ENCODE measurements around the gene CD200.

The CD200 gene

DNA sequence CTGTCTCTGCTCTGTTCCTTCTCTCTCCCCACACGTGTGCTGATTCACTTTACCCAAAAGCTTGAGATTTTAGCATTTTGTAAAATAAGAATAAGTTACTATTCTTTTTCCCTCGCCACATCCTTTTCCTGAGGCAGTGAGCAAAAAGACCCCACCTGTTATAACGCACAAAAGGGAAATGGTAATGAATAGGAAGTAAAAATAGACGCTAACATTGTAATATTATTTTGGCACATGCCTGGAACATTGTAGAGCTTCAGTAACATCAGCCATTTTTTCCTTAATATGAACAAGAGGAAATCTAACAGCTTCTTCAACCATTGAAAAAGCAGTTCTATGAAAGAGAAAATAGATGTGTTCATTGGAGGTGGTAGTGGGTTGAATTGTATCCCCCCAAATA lies 40.5 kb downstream of the CD200 start:
- Histone ChIP-seq H3K27me3 (ENCODE audit: insufficient read depth, low read depth, severe bottlenecking) (peaks cover 4% of the 10 kb centered on the region), H3K4me3 (ENCODE audit: low read depth, low read length) (no peak overlapping the region), H3K27ac (no peak overlapping the region), H3K9me3 (ENCODE audit: severe bottlenecking) (no peaks in the 10 kb centered on the region), H3K36me3 (no peaks in the 10 kb centered on the region)
- TF ChIP-seq CTCF (IDR thresholded peaks at IDR 0.05; ENCODE audit: low read depth, low read length): no peak
- DNase-seq: no peak

DNA sequence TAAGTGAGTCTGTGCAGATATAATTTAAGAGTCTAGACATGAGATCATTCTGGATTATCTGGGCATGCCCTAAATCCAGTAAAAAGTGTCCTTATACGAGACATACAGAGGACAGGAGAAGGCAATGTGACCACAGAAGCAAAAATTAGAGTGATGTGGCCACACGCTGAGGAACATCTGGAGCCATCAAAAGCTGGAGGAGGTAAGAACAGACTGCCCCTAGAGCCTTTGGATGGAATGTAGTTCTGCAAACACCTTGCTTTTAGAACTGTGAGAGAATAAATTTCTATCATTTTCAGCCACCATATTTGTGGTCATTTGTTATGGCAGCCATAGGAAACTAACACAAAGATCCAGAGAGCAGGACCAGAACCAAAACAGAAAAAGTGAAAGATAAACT lies 41.0 kb downstream of the CD200 start:
- Histone ChIP-seq H3K9me3 (ENCODE audit: severe bottlenecking) (no peaks in the 10 kb centered on the region), H3K4me3 (ENCODE audit: low read depth, low read length) (no peak overlapping the region), H3K27ac (no peak overlapping the region), H3K27me3 (ENCODE audit: insufficient read depth, low read depth, severe bottlenecking) (peaks cover 4% of the 10 kb centered on the region), H3K36me3 (no peaks in the 10 kb centered on the region)
- no peak for DNase-seq
- TF ChIP-seq CTCF (IDR thresholded peaks at IDR 0.05; ENCODE audit: low read depth, low read length): no peak

DNA sequence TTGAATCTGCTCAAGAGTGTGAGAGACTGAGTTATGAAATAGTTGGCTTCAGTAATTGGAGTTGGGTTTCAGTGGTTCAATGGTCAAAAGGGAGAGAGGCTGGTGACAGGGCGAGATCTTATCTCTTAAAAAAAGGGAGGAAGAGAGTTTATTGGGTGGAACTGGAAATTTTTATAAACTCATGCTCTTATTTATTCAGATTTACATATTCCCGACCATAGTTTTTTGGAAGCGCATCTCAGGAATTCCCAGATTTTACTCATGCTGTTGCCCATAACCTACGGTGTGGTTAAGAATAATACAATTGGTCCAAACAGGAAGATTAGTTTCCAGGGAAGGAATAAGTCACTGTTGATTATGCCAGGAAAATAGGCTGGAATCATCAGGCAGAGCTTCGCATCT lies 41.4 kb downstream of the CD200 start:
- Histone ChIP-seq H3K4me3 (ENCODE audit: low read depth, low read length) (no peak overlapping the region), H3K27me3 (ENCODE audit: insufficient read depth, low read depth, severe bottlenecking) (peaks cover 4% of the 10 kb centered on the region), H3K27ac (no peak overlapping the region), H3K9me3 (ENCODE audit: severe bottlenecking) (no peaks in the 10 kb centered on the region), H3K36me3 (no peaks in the 10 kb centered on the region)
- TF ChIP-seq CTCF (IDR thresholded peaks at IDR 0.05; ENCODE audit: low read depth, low read length): no peak
- no peak for DNase-seq

GRCh38 chr3:112375117-112375516 lies 42.2 kb downstream of the CD200 start:
- Histone ChIP-seq H3K27ac (no peak overlapping the region), H3K36me3 (no peaks in the 10 kb centered on the region), H3K9me3 (ENCODE audit: severe bottlenecking) (no peaks in the 10 kb centered on the region), H3K27me3 (ENCODE audit: insufficient read depth, low read depth, severe bottlenecking) (peaks cover 4% of the 10 kb centered on the region), H3K4me3 (ENCODE audit: low read depth, low read length) (no peak overlapping the region)
- no peak for TF ChIP-seq CTCF (IDR thresholded peaks at IDR 0.05; ENCODE audit: low read depth, low read length)
- DNase-seq: no peak

DNA sequence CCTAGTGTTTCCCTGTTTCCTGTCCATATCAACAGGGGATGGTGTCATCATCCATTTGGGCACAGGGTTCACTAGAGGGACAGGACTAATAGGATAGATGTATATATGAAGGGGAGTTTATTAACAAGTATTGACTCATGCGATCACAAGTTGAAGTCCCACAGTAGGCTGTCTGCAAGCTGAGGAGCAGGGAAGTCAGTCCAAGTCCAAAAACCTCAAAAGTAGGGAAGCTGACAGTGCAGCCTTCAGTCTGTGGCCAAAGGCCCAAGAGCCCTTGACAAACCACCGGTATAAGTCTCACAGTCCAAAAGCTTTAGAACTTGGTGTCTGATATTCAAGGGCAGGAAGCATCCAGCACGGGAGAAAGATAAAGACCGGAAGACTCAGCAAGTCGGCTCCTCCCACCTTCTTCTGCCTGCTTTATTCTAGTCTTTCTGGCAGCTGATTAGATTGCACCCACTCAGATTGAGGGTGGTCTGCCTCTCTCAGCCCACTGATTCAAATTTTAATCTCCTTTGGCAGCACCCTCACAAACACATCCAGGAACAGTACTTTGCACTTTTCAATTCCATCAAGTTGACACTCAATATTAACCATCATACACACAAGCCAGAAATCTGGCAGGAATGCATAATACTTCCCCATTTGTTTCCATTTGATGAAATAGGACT lies 43.4 kb downstream of the CD200 start:
- H3K27me3 ChIP-seq (ENCODE audit: insufficient read depth, low read depth, severe bottlenecking): peaks cover 2% of the 10 kb centered on the region

More for the DNA sequence above, 43.4 kb downstream of the CD200 start:
- no peak for TF ChIP-seq CTCF (IDR thresholded peaks at IDR 0.05; ENCODE audit: low read depth, low read length)
- no peaks in the 10 kb centered on the region for H3K9me3 ChIP-seq (ENCODE audit: severe bottlenecking)
- H3K4me3 ChIP-seq (ENCODE audit: low read depth, low read length): no peak overlapping the region
- no peak overlapping the region for H3K27ac ChIP-seq
- no peaks in the 10 kb centered on the region for H3K36me3 ChIP-seq
- no peak for DNase-seq

Data from WERI-Rb-1 (cell line).